Measurements from ENCODE around the gene SLC35A4. TPM values are rescaled to one million over a fixed set of nuclear protein-coding genes. Genes with fewer than 3 reads are reported as not detected.
A peak's percentile ranks its signal among the peaks of the same experiment; 100 is the strongest.

SLC35A4 gene
- total RNA-seq, 1 experiment from 2014 or later: 91.3 TPM

- ChIA-PET POLR2A (interaction anchor here (0.6 to 1.0 kb wide), 3 partner anchors 15 to 255 kb away, joined by 3 read pairs; partner anchors contain the start of gene HBEGF), CTCF (interaction anchor here (0.7 kb wide), 1 partner anchor 299 kb away, joined by 3 read pairs; no protein-coding TSS in a partner anchor)
- H3K4me3 ChIP-seq (ENCODE audit: low read depth, low read length): no peak overlapping the region
- intact Hi-C loops (cut with micrococcal nuclease; ENCODE audit: unreplicated experiment): no loop called here
- no peak for DNase-seq
- no peaks in the 10 kb centered on the region for H3K27me3 ChIP-seq (replicated peaks; ENCODE audit: control insufficient read depth, insufficient read depth, low read length)
- no peaks in the 10 kb centered on the region for H3K9me3 Mint-ChIP-seq (ENCODE audit: unreplicated experiment)
- no peaks in the 10 kb centered on the region for H3K9me3 ChIP-seq
- peaks cover 19% of the 10 kb centered on the region for H3K4me1 Mint-ChIP-seq (ENCODE audit: low read depth, unreplicated experiment)
- no peaks in the 10 kb centered on the region for H3K27me3 Mint-ChIP-seq (ENCODE audit: insufficient read depth, unreplicated experiment)
- peaks cover 13% of the 10 kb centered on the region for H3K4me1 ChIP-seq
- peaks cover 92% of the 10 kb centered on the region for H3K36me3 Mint-ChIP-seq (ENCODE audit: insufficient read depth, unreplicated experiment)
- no peaks in the 10 kb centered on the region; the same call in 1 of the 2 replicates for H3K36me3 ChIP-seq (ENCODE audit: control insufficient read depth, insufficient read depth, low read length)
- TF ChIP-seq CTCF (IDR thresholded peaks at IDR 0.05; ENCODE audit: insufficient read depth in 1 of 2, low read depth in 1 of 2, low read length in 1 of 2, severe bottlenecking in 1 of 2, unreplicated experiment in 1 of 2): no peak
- BruUV-seq (replicated peaks): no TSS peak
- no peak overlapping the region for H3K27ac Mint-ChIP-seq (ENCODE audit: unreplicated experiment)
- no peak overlapping the region for H3K4me3 Mint-ChIP-seq (ENCODE audit: unreplicated experiment)
Measured at GRCh38 chr5:140542972-140543371, 21.7 kb upstream of the SLC35A4 start.

- H3K9me3 Mint-ChIP-seq (ENCODE audit: unreplicated experiment): no peaks in the 10 kb centered on the region
- intact Hi-C loops (cut with micrococcal nuclease; ENCODE audit: unreplicated experiment): no loop called here
- Histone ChIP-seq H3K4me3 (ENCODE audit: low read depth, low read length) (no peak overlapping the region), H3K9me3 (no peaks in the 10 kb centered on the region), H3K36me3 (ENCODE audit: control insufficient read depth, insufficient read depth, low read length) (peaks cover 4% of the 10 kb centered on the region), H3K4me1 (peaks cover 13% of the 10 kb centered on the region), H3K27me3 (replicated peaks; ENCODE audit: control insufficient read depth, insufficient read depth, low read length) (no peaks in the 10 kb centered on the region)
- H3K4me3 Mint-ChIP-seq (ENCODE audit: unreplicated experiment): no peak overlapping the region
- no peak for DNase-seq
- TF ChIP-seq CTCF (IDR thresholded peaks at IDR 0.05; ENCODE audit: insufficient read depth in 1 of 2, low read depth in 1 of 2, low read length in 1 of 2, severe bottlenecking in 1 of 2, unreplicated experiment in 1 of 2): no peak
- H3K27ac Mint-ChIP-seq (ENCODE audit: unreplicated experiment): peak overlapping the region; percentile 28
- peaks cover 92% of the 10 kb centered on the region for H3K36me3 Mint-ChIP-seq (ENCODE audit: insufficient read depth, unreplicated experiment)
- no TSS peak for BruUV-seq (replicated peaks)
- H3K27me3 Mint-ChIP-seq (ENCODE audit: insufficient read depth, unreplicated experiment): no peaks in the 10 kb centered on the region
- peaks cover 19% of the 10 kb centered on the region for H3K4me1 Mint-ChIP-seq (ENCODE audit: low read depth, unreplicated experiment)
- CTCF ChIA-PET: interaction anchor here (0.6 to 0.7 kb wide), 2 partner anchors 11 to 90 kb away, joined by 3 to 4 read pairs; no protein-coding TSS in a partner anchor
- POLR2A ChIA-PET: interaction anchor here (0.6 kb wide), 1 partner anchor 61 kb away, joined by 6 read pairs; no protein-coding TSS in a partner anchor
Measured at GRCh38 chr5:140544986-140545385, 19.6 kb upstream of the SLC35A4 start.

GRCh38 chr5:140545606-140546005, 19.0 kb upstream of the SLC35A4 start:
- no peak overlapping the region for H3K4me3 ChIP-seq (ENCODE audit: low read depth, low read length)
- no TSS peak for BruUV-seq (replicated peaks)
- peaks cover 92% of the 10 kb centered on the region for H3K36me3 Mint-ChIP-seq (ENCODE audit: insufficient read depth, unreplicated experiment)
- no peak overlapping the region for H3K4me3 Mint-ChIP-seq (ENCODE audit: unreplicated experiment)
- H3K27me3 ChIP-seq (replicated peaks; ENCODE audit: control insufficient read depth, insufficient read depth, low read length): no peaks in the 10 kb centered on the region
- TF ChIP-seq CTCF (IDR thresholded peaks at IDR 0.05; ENCODE audit: insufficient read depth in 1 of 2, low read depth in 1 of 2, low read length in 1 of 2, severe bottlenecking in 1 of 2, unreplicated experiment in 1 of 2): no peak
- no peaks in the 10 kb centered on the region for H3K9me3 Mint-ChIP-seq (ENCODE audit: unreplicated experiment)
- ChIA-PET CTCF (no interaction called here), POLR2A (no interaction called here)
- H3K36me3 ChIP-seq (ENCODE audit: control insufficient read depth, insufficient read depth, low read length): peaks cover 6% of the 10 kb centered on the region
- no peaks in the 10 kb centered on the region for H3K9me3 ChIP-seq
- H3K27me3 Mint-ChIP-seq (ENCODE audit: insufficient read depth, unreplicated experiment): no peaks in the 10 kb centered on the region
- no peak overlapping the region for H3K27ac Mint-ChIP-seq (ENCODE audit: unreplicated experiment)
- no peak for DNase-seq
- intact Hi-C loops (cut with micrococcal nuclease; ENCODE audit: unreplicated experiment): loop anchor here (2.0 kb wide), 2 partner anchors 173 kb away; no protein-coding TSS in a partner anchor
- peaks cover 19% of the 10 kb centered on the region for H3K4me1 Mint-ChIP-seq (ENCODE audit: low read depth, unreplicated experiment)
- H3K4me1 ChIP-seq: peaks cover 13% of the 10 kb centered on the region
